ENCODE results near the gene ADM2.
"Not testable (repeated sequence)": the region's sequence is repeated elsewhere in the genome, so short reads cannot be mapped to it uniquely, and the experiment has no call there.

The ADM2 gene, protein sequence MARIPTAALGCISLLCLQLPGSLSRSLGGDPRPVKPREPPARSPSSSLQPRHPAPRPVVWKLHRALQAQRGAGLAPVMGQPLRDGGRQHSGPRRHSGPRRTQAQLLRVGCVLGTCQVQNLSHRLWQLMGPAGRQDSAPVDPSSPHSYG

DNA sequence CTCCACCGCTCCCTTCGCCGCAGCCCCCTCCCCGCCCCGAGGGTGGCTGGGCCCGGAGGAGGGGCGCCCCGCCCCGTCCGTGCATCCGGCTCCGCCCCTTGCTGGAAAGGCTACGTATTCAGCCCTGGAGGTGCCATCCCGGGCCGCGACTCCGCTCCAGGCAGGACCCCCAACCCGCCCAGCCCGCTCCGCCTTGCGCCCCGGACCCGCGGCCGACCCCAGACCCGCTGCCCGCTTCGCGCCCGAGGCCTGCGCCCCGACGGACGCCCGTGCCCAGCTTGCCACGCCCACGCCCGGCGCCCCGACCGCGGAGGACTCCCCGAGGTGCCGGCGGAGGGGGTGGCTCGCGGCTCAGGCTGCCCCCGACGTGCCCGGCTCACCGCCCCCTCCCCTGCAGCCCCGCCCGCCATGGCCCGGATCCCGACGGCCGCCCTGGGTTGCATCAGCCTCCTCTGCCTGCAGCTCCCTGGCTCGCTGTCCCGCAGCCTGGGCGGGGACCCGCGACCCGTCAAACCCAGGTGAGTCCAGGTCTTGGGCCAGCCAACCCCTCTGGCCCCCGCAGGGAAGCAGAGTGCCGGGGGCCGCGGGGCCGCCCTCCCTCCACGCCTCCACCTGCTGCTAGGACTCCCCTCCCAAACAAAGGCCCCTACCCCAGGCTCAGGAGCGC lies at the start of gene ADM2:
TSS of gene ADM2 (plus strand) at position 104 of the 667 bp plus-strand sequence. CDS start at position 409, 305 bp downstream.
- DNase-seq, result no peak

DNA sequence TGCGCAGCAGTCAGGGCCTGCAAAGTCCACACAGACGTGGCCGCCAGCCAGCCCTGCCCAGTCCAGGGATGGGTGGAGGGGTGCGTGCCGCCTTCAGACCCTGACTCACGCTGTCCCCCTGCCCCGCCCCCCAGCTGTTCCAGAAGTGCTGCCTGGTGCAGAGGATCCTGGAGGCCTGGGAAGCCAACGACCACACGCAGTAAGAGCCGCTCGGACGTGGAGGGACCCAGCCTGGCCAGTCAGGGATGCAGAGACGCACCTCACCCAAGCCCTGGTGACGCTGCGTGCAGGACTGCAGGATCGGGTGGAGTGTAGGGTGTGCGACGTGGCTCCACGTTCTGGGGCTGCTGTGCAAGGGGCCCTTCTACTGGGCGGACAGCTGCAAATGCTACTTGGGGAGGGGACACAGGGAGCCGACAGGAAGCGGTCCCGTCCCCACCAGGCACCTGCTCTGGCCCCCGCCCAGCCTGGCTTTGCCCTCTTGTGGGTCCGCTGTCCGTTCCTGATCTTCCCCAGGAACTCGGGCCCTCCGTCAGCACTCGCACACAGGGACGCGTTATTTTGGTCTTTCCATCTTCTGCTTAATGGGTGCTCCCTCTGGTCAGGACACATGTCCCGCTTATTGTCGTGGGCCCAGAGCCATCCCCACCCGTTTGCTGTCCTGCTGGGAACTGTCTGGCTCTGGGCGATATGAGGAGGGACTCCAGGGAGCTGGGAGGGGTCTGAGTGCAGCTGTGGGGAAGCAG lies 49.0 kb upstream of the ADM2 start:
- no peak for DNase-seq

DNA sequence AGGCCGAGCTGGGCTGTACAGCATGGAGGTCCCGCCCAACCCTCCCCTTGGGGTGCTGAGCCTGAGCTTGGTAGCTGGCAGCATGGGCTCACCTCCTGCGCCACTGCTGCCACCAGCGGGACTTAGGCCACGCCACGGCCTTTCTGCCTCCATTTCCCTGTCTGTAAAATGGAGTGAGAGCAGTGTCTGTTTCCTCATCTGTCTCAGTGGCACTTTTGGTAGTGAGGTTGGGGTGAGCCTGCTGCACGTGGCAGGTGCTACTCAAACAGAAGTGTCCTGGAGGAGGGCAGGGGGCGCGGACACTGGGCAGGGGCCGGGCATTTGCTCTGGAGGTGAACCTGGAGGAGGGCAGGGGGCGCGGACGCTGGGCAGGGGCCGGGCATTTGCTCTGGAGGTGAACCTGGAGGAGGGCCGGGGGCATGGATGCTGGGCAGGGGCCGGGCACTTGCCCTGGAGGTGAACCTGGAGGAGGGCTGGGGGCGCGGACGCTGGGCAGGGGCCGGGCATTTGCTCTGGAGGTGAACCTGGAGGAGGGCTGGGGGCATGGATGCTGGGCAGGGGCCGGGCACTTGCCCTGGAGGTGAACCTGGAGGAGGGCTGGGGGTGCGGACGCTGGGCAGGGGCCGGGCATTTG lies 48.3 kb upstream of the ADM2 start:
- DNase-seq, result not testable (repeated sequence)

DNA sequence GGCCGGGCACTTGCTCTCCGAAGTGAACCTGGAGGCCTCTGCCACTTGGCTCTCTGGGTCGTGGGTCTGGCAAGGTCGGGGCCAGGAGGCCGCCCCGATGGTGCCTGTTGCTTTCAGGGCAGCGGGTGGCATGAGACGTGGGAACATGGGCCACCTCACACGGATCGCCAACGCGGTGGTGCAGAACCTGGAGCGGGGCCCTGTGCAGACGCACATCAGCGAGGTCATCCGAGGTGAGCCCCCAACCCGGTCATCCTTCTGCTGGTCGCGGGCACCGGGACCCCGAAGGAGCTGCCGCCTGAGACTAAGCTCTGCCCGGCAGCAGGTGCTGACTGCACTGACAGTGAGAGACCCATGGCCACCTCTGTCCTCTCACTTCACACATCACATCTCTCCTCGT lies 46.5 kb upstream of the ADM2 start:
- DNase-seq, result no peak

DNA sequence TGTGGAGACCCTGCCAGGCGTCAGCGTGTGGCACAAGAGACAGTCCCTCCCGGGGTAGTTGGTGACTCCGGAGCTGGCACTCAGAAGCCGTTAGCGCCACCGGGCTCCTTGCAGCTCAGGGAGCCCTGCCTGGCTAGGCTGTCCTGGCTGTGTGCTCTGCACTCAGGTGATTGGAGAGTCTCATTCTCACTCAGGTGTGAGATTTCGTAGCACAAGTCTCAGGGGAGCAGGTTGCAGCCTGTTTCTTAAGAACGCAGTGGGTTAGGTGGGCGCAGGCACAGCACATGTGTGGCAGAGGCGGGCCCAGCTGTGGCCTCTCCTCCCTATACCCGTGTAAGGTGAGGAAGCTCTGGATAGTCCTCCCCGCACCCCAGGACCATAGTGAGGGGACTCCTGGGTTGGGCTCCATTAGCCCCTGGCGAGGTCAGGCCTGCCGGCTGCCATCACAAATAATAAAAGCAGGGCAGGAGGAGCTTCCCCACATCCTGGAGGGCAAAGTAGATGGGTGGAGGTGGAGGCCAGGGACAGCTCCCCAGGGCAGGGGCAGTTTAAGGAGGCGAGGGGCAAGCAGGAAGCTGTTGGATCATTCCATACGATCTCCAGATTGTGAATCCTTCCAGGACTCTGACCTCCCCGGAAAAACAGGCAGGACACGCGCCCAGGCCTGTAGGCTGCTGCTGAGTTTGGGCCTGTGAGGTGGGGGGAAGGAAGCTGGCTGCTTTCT lies 45.9 kb upstream of the ADM2 start:
- DNase-seq, result no peak

DNA sequence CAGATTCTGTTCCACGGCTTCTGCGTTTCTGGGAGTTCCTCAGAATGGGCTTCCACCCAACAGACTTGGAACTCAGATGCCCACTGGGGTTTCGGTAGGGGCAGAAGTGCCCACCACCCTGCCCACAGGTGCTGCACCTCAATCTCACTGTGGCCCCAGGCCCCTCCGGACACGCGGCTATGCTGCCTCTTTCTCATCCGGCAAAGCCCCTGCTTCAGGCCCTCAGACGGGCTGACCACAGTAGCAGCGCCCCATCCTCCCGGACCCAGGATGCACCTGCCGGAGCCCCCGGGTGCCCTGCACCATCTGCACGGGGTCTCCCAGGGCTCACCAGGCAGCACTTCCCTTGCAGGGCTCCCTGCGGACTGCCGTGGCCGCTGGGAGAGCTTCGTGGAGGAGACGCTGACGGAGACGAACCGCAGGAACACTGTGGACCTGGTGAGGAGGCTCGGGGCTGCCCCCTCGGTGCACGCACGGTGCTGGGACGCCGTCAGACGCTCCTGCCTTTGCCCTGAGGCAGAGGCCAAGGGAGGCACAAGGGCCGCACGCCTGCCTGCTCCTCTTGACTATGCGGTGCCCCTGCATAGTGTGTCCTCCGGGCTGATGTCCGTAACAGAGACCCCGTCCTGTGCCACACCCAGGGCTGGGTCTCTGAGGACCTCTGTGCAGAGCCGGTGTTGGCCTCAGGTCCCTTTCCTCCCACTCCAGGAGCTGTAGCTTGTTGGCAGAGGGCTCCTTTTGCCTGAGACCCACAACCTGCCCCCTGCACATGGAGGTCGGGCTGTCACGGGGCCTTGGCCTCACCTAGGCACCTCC lies 45.1 kb upstream of the ADM2 start:
- no peak for DNase-seq

DNA sequence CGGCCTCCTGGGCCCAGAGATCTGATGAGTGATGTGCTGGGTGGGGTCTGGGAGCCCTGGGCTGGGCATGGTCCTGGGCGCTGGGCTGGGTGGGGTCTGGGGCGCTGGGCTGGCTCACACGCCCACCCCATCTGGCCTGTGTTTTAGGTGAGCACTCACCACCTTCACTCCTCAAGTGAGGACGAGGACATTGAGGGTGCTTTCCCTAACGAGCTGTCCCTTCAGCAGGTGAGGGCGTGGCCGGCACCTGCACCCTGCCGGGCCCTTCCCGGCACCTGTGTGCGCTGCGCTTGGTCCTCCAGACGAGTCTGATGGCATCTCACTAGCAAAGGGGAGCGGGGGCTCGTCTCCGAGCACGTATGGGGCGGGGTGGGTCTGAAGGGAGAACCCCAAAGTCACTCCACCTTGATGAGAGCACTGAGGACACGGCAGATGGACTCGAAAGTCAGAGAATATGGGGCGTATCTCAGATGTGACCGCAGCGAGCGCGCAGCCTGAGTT lies 44.5 kb upstream of the ADM2 start:
- no peak for DNase-seq

DNA sequence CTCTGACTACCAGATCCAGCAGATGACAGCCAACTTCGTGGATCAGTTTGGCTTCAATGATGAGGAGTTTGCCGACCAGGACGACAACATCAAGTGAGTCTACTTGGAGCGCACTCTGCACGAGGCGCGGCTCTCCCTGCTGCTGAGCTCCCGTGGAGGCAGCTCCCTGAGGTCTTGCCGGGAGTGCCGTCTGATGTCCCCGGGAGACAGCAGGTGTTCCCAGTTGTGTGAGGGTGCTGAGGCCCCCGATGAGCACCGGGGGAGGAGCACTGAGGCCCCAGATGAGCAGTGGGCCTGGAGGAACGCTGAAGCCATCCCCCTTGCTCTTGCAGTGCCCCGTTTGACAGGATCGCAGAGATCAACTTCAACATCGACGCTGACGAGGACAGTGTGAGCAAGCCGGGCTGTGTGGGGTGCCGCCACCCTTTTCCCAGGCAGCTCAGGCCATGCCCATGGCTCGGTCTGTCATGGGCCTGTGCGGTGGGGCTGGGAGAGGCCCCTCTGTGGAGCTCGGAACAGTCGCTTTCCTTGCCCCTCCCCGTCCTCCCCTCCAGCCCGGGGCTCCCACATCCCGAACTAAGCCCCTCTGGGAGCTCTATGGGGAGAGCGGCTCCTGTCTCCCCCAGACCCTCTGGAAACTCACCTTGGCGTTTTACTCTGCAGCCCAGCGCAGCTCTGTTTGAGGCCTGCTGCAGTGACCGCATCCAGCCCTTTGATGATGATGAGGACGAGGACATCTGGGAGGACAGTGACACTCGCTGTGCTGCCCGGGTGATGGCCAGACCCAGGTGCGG lies 43.6 kb upstream of the ADM2 start:
- no peak for DNase-seq

DNA sequence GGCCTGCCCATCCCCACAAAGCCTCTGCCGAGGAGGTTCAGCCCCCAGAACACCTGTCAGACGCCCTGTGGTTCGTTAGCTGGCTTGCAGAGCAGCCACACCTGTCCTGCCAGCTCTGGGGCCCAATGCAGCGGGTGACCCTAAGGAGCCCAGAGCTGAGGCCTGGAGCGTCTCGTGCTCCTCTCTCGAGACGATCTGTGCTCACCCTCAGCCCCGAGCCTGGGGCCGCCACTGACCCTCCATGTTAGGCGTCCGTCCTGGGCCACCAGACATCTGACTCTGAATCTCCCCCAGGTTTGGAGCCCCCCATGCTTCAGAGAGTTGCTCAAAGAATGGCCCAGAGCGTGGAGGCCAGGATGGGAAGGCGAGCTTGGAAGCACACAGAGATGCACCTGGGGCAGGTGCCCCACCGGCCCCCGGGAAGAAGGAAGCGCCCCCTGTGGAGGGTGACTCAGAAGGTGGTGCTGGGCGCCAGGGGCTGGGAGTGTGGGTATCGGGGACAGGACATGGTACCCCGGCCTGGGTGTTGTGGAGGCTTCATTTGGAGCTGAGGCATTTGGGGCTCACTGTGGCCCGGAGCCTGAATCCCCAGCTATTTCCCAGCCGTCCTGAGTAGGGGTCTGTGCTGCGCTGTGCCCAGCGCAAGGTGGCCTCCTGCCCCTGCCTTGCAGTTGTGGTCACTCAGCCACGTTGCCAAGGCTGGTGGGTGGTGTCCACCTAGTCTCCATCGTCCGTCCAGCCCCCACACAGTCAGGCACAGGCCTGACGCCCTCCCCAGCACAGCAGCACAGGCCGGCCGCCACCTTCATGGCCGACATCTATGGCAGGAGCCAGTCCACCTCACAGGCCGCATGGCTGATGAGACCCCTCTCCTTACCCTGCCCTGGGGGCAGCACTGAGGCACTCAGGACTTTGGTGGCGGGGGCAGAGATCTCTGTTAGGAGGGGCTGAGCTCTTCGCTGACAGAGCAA lies 42.8 kb upstream of the ADM2 start:
- DNase-seq, result no peak

DNA sequence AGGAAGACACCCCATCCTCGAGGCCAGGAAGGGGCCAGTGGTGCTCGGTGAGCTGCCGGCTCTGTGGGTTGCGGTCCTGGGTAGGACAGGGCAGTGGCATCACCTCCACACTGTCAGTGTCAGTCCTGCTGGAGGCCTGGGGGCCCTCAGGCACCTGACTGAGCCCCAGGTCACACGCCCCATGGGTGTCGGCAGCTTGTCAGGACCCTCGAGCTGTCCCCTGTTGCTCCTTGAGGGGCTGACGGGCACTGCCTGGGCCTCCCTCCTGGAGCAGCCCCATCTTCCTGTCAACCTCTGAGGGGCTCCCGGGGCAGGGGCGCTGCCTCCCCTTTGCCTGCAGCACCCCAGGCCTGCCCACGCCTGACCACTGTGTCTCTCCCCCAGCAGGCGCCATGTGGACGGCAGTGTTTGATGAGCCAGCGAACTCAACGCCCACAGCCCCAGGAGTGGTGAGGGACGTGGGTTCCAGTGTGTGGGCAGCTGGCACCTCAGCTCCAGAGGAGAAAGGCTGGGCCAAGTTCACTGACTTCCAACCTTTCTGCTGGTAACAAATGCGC lies 42.0 kb upstream of the ADM2 start:
- DNase-seq, result no peak

DNA sequence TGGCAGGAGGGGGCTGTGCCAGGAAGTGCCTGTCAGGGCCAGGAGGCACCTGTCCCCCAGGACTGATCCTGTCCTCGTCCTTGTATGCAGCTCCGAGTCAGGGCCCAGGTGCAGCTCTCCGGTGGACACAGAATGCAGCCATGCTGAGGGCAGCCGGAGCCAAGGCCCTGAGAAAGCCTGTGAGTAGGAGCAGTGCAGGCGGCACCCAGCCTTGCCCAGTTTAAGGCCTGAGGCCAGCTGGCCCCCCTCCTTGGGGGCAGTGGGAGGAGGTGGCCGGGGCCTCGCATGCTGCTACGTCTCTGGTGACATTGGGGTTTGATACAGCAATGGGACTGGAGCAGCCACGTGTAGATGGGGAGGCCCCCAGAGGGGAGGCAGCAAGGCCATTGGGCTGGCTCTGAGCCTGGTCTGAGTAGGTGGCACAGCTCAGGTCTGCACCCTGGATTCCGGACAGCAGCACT lies 41.4 kb upstream of the ADM2 start:
- DNase-seq, result no peak

DNA sequence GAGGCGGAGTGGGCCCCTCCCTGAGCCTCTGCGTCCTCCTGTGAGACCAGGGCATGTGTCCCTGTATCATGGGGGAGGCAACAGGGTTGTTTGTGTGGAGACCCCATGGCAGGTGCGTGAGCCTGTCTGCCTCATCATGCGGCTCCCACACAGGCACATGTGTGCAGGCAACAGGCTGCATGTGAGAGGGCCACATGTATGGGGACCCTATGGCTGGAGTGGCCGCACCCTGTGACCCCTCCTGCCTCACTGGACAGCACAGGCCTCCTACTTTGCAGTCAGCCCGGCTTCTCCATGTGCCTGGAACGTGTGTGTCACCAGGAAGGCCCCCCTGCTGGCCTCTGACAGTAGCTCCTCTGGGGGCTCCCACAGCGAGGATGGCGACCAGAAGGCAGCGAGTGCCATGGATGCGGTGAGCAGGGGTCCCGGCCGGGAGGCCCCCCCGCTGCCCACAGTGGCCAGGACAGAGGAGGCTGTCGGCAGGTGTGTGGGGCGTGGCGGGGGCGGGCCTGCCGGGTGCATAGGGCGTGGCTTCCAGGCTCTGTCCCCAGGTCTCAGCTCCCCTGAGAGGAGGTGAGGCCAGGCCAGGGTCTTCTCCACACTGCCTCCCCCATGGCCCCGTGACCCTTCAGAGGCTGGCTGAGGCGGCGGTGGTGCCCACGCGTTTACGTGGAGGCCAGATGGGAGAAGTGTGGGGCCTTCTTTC lies 40.6 kb upstream of the ADM2 start:
- no peak for DNase-seq

DNA sequence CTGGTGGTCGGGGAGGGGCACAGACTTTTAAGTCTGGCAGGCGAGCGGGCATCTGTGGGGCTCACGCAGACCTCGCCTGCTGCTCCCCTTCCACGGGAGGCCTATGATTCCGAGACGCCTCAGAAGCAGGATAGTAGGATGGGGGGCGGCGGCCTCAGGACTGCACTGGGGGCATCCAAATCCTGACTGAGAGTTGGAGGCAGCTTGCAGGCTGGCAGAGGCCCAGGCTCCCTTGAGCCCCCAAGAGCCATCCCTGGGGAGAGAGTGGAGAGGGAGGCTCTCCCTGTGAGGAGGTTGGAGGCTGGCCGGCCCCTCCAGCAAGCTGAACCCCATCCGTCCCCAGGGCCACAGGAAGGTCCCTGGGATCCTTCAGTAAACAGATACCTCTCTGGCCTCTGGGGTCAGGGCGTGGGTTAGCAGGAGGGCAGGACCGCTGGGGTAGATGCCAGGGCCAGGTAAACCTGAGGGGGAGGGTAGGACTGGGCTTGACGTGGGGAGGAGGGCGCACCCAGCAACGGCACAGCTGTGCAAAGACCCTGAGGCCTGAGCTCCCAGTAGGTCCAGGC lies 39.8 kb upstream of the ADM2 start:
- DNase-seq, result no peak

DNA sequence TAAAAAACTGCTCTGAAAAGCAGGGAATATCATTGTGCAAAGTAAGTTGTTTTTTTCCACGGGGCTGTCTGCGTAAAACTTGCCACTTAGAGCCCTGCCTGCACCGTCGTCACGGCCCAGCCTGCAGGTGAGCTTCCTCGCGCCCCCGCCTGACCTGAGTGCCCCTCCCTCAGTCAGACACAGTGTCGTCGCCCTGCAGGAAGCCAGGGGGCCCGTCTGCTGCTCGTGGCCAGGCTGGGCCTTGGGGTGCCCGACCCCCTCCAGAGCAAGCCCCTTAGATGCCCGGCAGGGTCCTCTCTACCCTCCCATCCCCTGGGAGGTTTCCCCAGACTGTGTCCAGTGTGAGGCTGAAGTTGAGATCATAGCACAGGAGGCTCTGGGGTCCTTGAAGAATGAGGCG lies 38.1 kb upstream of the ADM2 start:
- DNase-seq, result no peak

DNA sequence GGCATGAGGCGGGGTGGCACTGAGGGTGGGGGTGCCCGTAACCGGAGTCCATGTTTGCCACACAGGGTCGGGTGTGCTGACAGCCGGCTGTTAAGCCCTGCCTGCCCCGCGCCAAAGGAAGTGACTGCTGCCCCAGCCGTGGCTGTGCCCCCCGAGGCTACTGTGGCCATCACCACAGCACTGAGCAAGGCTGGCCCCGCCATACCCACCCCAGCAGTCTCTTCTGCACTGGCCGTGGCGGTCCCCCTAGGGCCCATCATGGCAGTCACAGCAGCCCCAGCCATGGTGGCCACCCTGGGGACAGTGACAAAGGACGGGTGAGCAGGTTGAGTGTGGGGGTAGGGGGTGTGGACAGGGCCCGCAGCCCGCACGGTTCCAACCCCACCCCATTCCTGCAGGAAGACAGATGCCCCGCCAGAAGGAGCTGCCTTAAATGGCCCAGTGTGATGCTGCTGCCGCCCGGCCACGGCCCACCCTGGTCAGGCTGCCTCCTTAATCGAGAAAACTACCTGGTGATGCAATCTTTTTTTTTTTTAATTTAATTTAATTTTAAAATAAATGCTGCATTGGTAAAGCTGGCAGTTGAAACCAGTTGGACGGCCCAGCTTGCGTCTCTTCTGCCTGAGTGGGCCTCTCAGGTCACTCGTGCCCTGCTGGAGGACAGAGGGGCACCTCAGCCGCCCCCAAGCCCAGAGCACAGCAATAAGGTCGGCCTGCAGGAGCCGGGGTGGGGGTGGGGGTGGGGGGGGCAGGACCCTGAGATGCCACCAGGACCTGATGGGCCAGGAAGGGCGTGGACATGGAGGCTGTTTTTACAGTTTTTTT lies 37.3 kb upstream of the ADM2 start:
- DNase-seq, result no peak

DNA sequence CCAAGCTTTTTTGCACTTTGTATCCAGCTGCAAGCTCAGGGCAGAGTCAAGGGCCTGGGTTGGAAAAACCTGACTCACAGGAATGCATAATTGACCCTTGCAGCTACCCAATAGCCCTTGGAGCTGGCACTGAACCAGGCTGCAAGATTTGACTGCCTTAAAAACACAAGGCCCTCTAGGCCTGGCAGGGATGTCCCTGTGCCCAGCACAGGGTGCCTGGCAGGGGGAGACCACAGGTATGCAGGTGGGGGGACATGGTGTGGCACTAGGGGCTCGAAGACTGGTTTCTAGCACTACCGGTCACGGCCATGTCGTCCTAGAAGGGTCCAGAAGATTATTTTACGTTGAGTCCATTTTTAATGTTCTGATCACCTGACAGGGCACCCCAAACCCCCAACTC lies 36.7 kb upstream of the ADM2 start:
- DNase-seq, result no peak

DNA sequence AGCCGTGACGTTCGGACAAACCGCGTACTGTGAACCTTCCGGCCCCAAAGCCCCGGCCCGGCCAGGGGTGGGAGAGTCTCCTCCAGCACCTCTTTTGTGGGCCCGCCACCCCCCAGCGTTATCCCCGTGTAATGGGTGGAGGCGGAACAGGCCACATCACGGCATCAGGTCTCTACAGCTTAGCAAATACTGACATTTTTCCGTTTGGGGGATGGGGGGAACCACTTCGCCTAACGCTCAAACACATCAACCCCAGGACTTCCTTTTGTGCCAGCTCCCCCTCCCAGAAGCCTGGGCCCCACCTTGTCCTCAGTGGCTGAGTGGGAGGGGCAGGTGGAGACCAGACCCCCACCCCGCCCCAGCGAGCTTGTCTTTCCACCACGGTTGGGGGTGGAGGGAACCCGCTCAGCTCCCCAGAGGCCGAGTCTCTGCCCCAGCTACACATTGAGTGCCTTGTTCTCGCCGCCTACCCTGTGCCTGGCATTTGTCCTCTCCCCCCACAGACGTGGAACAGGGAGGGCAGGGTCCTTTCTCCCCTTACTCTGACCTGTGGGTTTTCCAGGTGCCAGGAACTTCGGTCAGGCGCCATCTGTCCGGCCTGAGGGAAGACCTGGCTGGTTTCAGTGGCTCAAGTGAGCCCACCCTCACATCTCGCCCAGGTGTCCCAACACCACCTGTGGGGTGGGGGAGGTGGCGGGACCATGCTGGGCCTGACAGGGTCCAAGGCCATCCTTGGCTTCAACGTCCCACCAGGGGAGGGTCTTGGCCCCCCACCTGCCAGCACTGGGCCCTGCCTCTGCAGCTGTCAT lies 36.1 kb upstream of the ADM2 start:
- no peak for DNase-seq

Measured in retina (tissue), 1 donor.